Purkinje cell (primary cell): ENCODE results near the gene CRHR1. TPM values are rescaled to one million over a fixed set of nuclear protein-coding genes. Genes with fewer than 3 reads are reported as not detected.

Experiments used
- polyA plus RNA-seq: library from polyadenylated mRNA; unstranded; fragments of >200 nt; fragmentation: Nextera tagmentation; gene quantifications from 2 replicates; pipeline ENCODE4 v1.2.1, GENCODE V29; 2014

CRHR1 gene
- 0.28 and 1.4 TPM in 2 replicates for polyA plus RNA-seq

GRCh38 chr17:45784293-45784740 lies at the start of gene CRHR1:
Gene CRHR1 (plus strand): TSS chr17:45784320. CDS start chr17:45784545, 225 bp downstream.

GRCh38 chr17:45844695-45845375 lies 60.7 kb downstream of the CRHR1 start, which contains the start of gene SPPL2C:
Gene SPPL2C (plus strand): TSS chr17:45844881. CDS start chr17:45844907, 26 bp downstream.

Other genes starting within 250 kb of the CRHR1 start
- not detected in 2 replicates for gene SPPL2C, start 60.6 kb downstream of the CRHR1 start, polyA plus RNA-seq
- gene MAPT, start 110.2 kb downstream of the CRHR1 start, polyA plus RNA-seq = 8.8 and 20.1 TPM in 2 replicates
- not detected in 2 replicates for gene STH, start 214.9 kb downstream of the CRHR1 start, polyA plus RNA-seq